ENCODE results near the gene DNAJB6.

DNA sequence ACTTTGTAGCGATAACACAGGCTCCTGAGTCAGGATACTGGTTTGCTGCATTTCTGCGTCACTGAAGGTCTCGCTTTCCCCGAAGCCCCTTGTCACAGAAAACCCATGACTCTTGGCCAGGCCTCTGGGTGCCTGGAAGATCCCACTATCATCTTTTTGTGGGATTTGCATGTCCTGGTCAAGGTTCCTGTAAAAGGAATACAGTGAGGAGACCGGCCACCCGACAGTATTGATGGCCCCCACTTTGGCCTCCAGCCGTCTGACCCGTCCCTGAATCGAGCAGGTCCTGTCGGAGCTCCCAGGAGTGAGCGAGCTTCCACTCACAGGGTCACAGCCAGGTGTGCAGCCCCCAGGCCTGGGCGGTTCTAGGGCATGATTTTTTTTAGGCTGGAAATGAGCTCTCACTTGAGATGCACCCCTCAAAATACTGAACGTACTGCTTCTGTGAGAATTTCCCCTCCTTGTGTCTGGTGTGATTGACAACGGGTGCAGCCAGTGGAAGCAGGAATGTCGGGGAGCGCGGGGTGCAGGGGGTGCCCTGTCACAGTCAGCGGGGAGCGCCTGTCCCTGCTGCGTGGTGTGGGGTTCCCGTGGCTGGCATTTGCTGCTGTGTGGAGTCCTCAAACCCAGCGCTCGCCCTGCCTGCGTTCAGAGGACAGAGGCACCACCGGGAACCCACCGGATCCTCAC, 75.8 kb downstream of the DNAJB6 start:
- TF ChIP-seq ARNTL (CRISPR knock-in tag; IDR thresholded peaks at IDR 0.05; ENCODE audit: borderline replicate concordance, low read depth) = no peak
- TF ChIP-seq, protein P1, sequence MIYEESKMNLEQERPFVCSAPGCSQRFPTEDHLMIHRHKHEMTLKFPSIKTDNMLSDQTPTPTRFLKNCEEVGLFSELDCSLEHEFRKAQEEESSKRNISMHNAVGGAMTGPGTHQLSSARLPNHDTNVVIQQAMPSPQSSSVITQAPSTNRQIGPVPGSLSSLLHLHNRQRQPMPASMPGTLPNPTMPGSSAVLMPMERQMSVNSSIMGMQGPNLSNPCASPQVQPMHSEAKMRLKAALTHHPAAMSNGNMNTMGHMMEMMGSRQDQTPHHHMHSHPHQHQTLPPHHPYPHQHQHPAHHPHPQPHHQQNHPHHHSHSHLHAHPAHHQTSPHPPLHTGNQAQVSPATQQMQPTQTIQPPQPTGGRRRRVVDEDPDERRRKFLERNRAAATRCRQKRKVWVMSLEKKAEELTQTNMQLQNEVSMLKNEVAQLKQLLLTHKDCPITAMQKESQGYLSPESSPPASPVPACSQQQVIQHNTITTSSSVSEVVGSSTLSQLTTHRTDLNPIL (CRISPR knock-in tag; IDR thresholded peaks at IDR 0.05; ENCODE audit: low read depth) = no peak
- TF ChIP-seq ESRRG (CRISPR knock-in tag; IDR thresholded peaks at IDR 0.05) = no peak
- TF ChIP-seq, protein P2, sequence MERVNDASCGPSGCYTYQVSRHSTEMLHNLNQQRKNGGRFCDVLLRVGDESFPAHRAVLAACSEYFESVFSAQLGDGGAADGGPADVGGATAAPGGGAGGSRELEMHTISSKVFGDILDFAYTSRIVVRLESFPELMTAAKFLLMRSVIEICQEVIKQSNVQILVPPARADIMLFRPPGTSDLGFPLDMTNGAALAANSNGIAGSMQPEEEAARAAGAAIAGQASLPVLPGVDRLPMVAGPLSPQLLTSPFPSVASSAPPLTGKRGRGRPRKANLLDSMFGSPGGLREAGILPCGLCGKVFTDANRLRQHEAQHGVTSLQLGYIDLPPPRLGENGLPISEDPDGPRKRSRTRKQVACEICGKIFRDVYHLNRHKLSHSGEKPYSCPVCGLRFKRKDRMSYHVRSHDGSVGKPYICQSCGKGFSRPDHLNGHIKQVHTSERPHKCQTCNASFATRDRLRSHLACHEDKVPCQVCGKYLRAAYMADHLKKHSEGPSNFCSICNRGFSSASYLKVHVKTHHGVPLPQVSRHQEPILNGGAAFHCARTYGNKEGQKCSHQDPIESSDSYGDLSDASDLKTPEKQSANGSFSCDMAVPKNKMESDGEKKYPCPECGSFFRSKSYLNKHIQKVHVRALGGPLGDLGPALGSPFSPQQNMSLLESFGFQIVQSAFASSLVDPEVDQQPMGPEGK (CRISPR knock-in tag; IDR thresholded peaks at IDR 0.05; ENCODE audit: borderline replicate concordance) = no peak
- TF ChIP-seq ZFP3 (CRISPR knock-in tag; IDR thresholded peaks at IDR 0.05) = no peak
- no peak for TF ChIP-seq ZFP30 (CRISPR knock-in tag; IDR thresholded peaks at IDR 0.05)
- no peak for TF ChIP-seq RARB (CRISPR knock-in tag; IDR thresholded peaks at IDR 0.05)
- TF ChIP-seq ISL1 (CRISPR knock-in tag; IDR thresholded peaks at IDR 0.05) = no peak
- TF ChIP-seq, protein P3, sequence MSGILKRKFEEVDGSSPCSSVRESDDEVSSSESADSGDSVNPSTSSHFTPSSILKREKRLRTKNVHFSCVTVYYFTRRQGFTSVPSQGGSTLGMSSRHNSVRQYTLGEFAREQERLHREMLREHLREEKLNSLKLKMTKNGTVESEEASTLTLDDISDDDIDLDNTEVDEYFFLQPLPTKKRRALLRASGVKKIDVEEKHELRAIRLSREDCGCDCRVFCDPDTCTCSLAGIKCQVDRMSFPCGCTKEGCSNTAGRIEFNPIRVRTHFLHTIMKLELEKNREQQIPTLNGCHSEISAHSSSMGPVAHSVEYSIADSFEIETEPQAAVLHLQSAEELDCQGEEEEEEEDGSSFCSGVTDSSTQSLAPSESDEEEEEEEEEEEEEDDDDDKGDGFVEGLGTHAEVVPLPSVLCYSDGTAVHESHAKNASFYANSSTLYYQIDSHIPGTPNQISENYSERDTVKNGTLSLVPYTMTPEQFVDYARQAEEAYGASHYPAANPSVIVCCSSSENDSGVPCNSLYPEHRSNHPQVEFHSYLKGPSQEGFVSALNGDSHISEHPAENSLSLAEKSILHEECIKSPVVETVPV (CRISPR knock-in tag; IDR thresholded peaks at IDR 0.05) = no peak

Measured in SK-N-SH treated with all-trans-retinoic acid at 6 μM for 48 hours (cell line).